Measurements from ENCODE around the gene HTN3.

DNA sequence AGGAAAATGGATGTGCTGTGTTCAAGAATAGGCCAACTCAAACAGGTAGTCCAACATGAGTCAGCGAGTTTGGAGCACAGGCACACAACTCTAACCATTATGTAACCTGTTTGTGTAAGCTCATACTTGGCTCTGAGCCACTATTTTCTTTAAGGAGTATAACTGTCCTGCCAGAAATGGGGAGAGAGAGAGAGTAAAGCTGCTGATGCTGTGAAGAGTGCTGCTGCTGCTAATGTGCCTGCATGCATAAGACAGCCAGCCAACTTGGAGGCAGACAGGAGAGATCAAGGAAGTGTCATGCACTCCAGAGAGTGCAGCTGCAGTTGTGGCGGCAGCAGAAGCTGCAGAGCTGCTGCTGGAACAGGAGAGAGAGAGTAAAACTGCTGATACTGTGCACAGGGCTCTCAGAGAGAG is 44.2 kb upstream of the HTN3 start:
- TF ChIP-seq, protein P1, sequence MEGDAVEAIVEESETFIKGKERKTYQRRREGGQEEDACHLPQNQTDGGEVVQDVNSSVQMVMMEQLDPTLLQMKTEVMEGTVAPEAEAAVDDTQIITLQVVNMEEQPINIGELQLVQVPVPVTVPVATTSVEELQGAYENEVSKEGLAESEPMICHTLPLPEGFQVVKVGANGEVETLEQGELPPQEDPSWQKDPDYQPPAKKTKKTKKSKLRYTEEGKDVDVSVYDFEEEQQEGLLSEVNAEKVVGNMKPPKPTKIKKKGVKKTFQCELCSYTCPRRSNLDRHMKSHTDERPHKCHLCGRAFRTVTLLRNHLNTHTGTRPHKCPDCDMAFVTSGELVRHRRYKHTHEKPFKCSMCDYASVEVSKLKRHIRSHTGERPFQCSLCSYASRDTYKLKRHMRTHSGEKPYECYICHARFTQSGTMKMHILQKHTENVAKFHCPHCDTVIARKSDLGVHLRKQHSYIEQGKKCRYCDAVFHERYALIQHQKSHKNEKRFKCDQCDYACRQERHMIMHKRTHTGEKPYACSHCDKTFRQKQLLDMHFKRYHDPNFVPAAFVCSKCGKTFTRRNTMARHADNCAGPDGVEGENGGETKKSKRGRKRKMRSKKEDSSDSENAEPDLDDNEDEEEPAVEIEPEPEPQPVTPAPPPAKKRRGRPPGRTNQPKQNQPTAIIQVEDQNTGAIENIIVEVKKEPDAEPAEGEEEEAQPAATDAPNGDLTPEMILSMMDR (IDR thresholded peaks at IDR 0.05; ENCODE audit: insufficient read depth, low read length), result no peak
- no peak for TF ChIP-seq REST (IDR thresholded peaks at IDR 0.05; ENCODE audit: insufficient replicate concordance, low read depth)
- TF ChIP-seq POLR2AphosphoS5 (IDR thresholded peaks at IDR 0.05; ENCODE audit: low read depth), result no peak
- TF ChIP-seq GABPA (IDR thresholded peaks at IDR 0.05; ENCODE audit: low read depth), result no peak

Measured in HL-60 (cell line).